T-cell (primary cell): ENCODE data around the gene DNAJC18. TPM values are rescaled to one million over a fixed set of nuclear protein-coding genes. Genes with fewer than 3 reads are reported as not detected.
"Not testable (repeated sequence)": the region's sequence is repeated elsewhere in the genome, so short reads cannot be mapped to it uniquely, and the experiment has no call there.

ENCODE experiments used
- ATAC-seq, 4 experiments: fragments of 200-7000 bp in 3 of 4; fragments of 150-1000 bp in 1 of 4; cut with Tn5 transposase; replicated peaks in 1 of 4; 1 replicate in 3 of 4; 2 replicates in 1 of 4; pipeline ENCODE4 v1.10.0; 2021; ENCODE audit warnings: moderate library complexity in 3 of 4, mild to moderate bottlenecking in 2 of 4, moderate number of reproducible peaks in 1 of 4
- CTCF ChIA-PET, 2 donors: fragments of 300-600 bp; sonication (Branson Sonifier 250); formaldehyde crosslinking; loops; one replicate each; lab custom pipeline; 2022; ENCODE audit warnings: antibody characterized with exemption in 2 of 2; lab: Charles Lee
- POLR2A ChIA-PET, 2 donors: fragments of 300-600 bp; sonication (Branson Sonifier 250); formaldehyde crosslinking; loops; one replicate each; lab custom pipeline; 2022; ENCODE audit warnings: antibody characterized with exemption in 2 of 2; lab: Charles Lee
- DNase-seq, 35 experiments: peaks; one replicate each; pipeline versions ENCODE4 v3.0.0 to v3.0.0-alpha.2; 2013 to 2023
- H3K27ac ChIP-seq: one replicate; pipeline ENCODE4 v1.5.1; 2013; ENCODE audit warnings: low read length
- H3K27me3 ChIP-seq, 2 experiments: replicated peaks in 1 of 2; 1 replicate in 1 of 2; 2 replicates in 1 of 2; pipeline versions ENCODE4 v1.6.1 to v1.7.0; 2013; ENCODE audit warnings: low read length in 1 of 2, mixed read lengths in 1 of 2; ENCODE audit not compliant: control insufficient read depth in 2 of 2, insufficient read depth in 2 of 2; ENCODE audit errors: extremely low read depth in 1 of 2
- H3K36me3 ChIP-seq, 2 donors: 1 replicate in 1 of 2; 2 replicates in 1 of 2; pipeline versions ENCODE4 v1.6.1 to v1.7.0; 2013; ENCODE audit warnings: low read length in 1 of 2; ENCODE audit not compliant: control insufficient read depth in 2 of 2, insufficient read depth in 1 of 2; ENCODE audit errors: extremely low read depth in 1 of 2
- H3K4me1 ChIP-seq, 2 experiments: 1 replicate in 1 of 2; 2 replicates in 1 of 2; pipeline versions ENCODE4 v1.6.1 to v1.7.0; 2013; ENCODE audit warnings: low read length in 2 of 2, mixed read lengths in 1 of 2; ENCODE audit not compliant: insufficient read depth in 2 of 2, control insufficient read depth in 1 of 2; ENCODE audit errors: extremely low read depth in 1 of 2
- H3K4me3 ChIP-seq, 2 donors: 1 replicate in 1 of 2; 2 replicates in 1 of 2; pipeline versions ENCODE4 v1.5.1 to v1.7.0; 2013; ENCODE audit warnings: mild to moderate bottlenecking in 2 of 2, low read length in 1 of 2, moderate library complexity in 1 of 2; ENCODE audit not compliant: control insufficient read depth in 1 of 2; ENCODE audit errors: extremely low read depth in 1 of 2
- H3K9me3 ChIP-seq: 2 replicates; pipeline ENCODE4 v1.7.0; 2013
- H3K27ac Mint-ChIP-seq, 2 donors: one replicate each; pipeline ENCODE4 v1.8.0; 2020 to 2021; ENCODE audit warnings: mild to moderate bottlenecking in 2 of 2, mixed read lengths in 2 of 2
- H3K27me3 Mint-ChIP-seq, 2 donors: one replicate each; pipeline ENCODE4 v1.8.0; 2021 to 2022; ENCODE audit warnings: mixed read lengths in 2 of 2
- H3K36me3 Mint-ChIP-seq: one replicate; pipeline ENCODE4 v1.8.0; 2021; ENCODE audit warnings: mixed read lengths
- H3K4me1 Mint-ChIP-seq, 3 donors: one replicate each; pipeline ENCODE4 v1.8.0; 2020 to 2022; ENCODE audit warnings: mixed read lengths in 3 of 3, mild to moderate bottlenecking in 1 of 3
- H3K4me3 Mint-ChIP-seq, 3 donors: one replicate each; pipeline ENCODE4 v1.8.0; 2020 to 2022; ENCODE audit warnings: mild to moderate bottlenecking in 3 of 3, mixed read lengths in 3 of 3, moderate library complexity in 3 of 3
- H3K9me3 Mint-ChIP-seq, 3 donors: one replicate each; pipeline ENCODE4 v1.8.0; 2020 to 2022; ENCODE audit warnings: mixed read lengths in 3 of 3
- WGBS: methylation state at CpG from one replicate; pipeline ENCODE4 v1.1.5; 2013; ENCODE audit warnings: missing lambda C conversion rate; ENCODE audit not compliant: insufficient coverage; 5-methylcytosine and 5-hydroxymethylcytosine counted together
- total RNA-seq, 35 experiments: library from RNA in 6 of 35; stranded (reverse) in 6 of 35; fragments of 120-200 nt in 1 of 35; gene quantifications; one replicate each; pipeline versions ENCODE4 v1.2.1 to v1.2.4 and lab custom pipeline; 2013 to 2026

Gene DNAJC18
- total RNA-seq, 5 donors from 2014 or later (not counting 1 experiment from before 2014, with no cell fraction given): 4.7 to 7.2 (median 6.4) TPM

- Mint-ChIP-seq H3K4me3 (no peak overlapping the region), H3K4me1 (peaks cover 19 to 33% (median 22%) of the 10 kb centered on the region in 3 donors), H3K36me3 (peaks cover 10% of the 10 kb centered on the region), H3K9me3 (no peaks in the 10 kb centered on the region), H3K27ac (no peak overlapping the region), H3K27me3 (no peaks in the 10 kb centered on the region)
- DNase-seq (no peak), ATAC-seq (no peak)
- ChIA-PET CTCF (no interaction called here), POLR2A (no interaction called here)
- WGBS: 98% methylated on average over 6 of the region's 6 CpGs
- H3K4me1 ChIP-seq: peaks cover 10 to 14% of the 10 kb centered on the region in 2 experiments
- no peak overlapping the region for H3K27ac ChIP-seq
- no peaks in the 10 kb centered on the region for H3K9me3 ChIP-seq
- no peak overlapping the region for H3K4me3 ChIP-seq
- H3K36me3 ChIP-seq: peaks cover 0 to under 1% of the 10 kb centered on the region in 2 donors
- no peaks in the 10 kb centered on the region for H3K27me3 ChIP-seq
Observed at GRCh38 chr5:139413153-139413552, 26.2 kb downstream of the DNAJC18 start.

GRCh38 chr5:139410993-139411828 is 28.1 kb downstream of the DNAJC18 start:
- H3K4me1 Mint-ChIP-seq: peaks cover 22 to 39% (median 27%) of the 10 kb centered on the region in 3 donors

DNA sequence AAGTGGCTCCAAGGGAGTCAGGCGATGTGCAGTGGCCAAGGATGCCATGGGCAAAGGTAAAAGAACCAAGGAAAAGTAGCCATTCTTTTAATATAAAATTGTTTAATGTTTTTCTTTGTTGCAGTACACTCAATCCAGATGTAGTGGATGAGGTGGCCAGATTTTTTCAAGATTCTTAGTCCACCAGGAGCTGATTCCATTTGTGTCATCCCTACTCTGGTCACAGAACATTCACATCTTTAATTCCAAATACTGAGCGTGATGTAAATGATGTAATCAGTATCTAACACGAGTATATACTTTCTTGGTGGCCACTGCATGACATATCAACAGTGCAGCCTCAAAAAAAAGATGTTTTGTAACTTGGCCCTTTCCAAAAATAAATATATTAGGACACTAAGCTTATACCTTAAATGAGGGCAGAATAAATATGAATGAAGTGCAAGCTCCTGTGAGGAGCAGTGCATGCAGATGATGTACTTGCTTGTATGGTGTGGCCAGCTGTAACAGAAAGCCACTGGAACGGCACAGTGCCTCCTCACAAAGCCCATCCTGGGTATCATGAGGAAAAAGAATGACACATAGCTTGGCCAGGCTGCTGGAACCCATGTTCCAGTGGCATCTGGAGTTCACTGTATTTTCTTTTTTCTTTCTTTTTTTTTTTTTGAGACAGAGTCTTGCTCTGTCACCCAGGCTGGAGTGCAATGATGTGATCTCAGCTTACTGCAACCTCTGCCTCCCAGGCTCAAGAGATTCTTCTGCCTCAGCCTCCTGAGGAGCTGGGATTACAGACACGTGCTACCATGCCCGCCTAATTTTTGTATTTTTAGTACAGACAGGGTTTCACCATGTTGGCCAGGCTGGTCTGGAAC is 29.0 kb downstream of the DNAJC18 start:
- Histone ChIP-seq H3K27me3 (no peaks in the 10 kb centered on the region), H3K4me3 (no peak overlapping the region), H3K36me3 (no peaks in the 10 kb centered on the region), H3K4me1 (peaks cover 8 to 13% of the 10 kb centered on the region in 2 experiments), H3K27ac (no peak overlapping the region), H3K9me3 (no peaks in the 10 kb centered on the region)
- ChIA-PET POLR2A (interaction anchor here in 1 of 2 donors (0.5 to 0.7 kb wide), 2 partner anchors 9 to 26 kb away, joined by 3 to 12 read pairs; no protein-coding TSS in a partner anchor), CTCF (interaction anchor here (0.5 to 1.6 kb wide), 4 partner anchors 12 to 111 kb away, joined by 3 read pairs; no protein-coding TSS in a partner anchor)
- Mint-ChIP-seq H3K36me3 (peaks cover 4% of the 10 kb centered on the region), H3K9me3 (no peaks in the 10 kb centered on the region), H3K4me3 (no peak overlapping the region), H3K27me3 (no peaks in the 10 kb centered on the region), H3K27ac (no peak overlapping the region), H3K4me1 (peaks cover 17 to 31% (median 24%) of the 10 kb centered on the region in 3 donors)
- 95% methylated on average over 2 of the region's 6 CpGs for WGBS
- DNase-seq (no peak), ATAC-seq (no peak)

More at GRCh38 chr5:139410993-139411828, 28.1 kb downstream of the DNAJC18 start:
- H3K27me3 Mint-ChIP-seq: no peaks in the 10 kb centered on the region
- H3K4me3 Mint-ChIP-seq: no peak overlapping the region
- H3K27ac Mint-ChIP-seq: no peak overlapping the region
- Histone ChIP-seq H3K9me3 (no peaks in the 10 kb centered on the region), H3K4me1 (peaks cover 10 to 20% of the 10 kb centered on the region in 2 experiments), H3K36me3 (no peaks in the 10 kb centered on the region), H3K4me3 (no peak overlapping the region), H3K27ac (no peak overlapping the region), H3K27me3 (no peaks in the 10 kb centered on the region)
- ATAC-seq (no peak), DNase-seq (no peak)
- H3K9me3 Mint-ChIP-seq: no peaks in the 10 kb centered on the region
- CTCF ChIA-PET: interaction anchor here (0.6 to 1.6 kb wide), 3 partner anchors 11 to 148 kb away, joined by 3 to 14 read pairs (median 3); no protein-coding TSS in a partner anchor
- H3K36me3 Mint-ChIP-seq: peaks cover 5% of the 10 kb centered on the region
- 88% methylated on average over 6 of the region's 17 CpGs for WGBS
- POLR2A ChIA-PET: interaction anchor here in 1 of 2 donors (0.5 to 0.7 kb wide), 4 partner anchors 8 to 169 kb away, joined by 3 to 12 read pairs (median 8); no protein-coding TSS in a partner anchor

- H3K9me3 ChIP-seq, ATAC-seq, H3K9me3 Mint-ChIP-seq, H3K36me3 ChIP-seq, DNase-seq, POLR2A ChIA-PET, H3K4me3 Mint-ChIP-seq, H3K27ac ChIP-seq, H3K27me3 Mint-ChIP-seq, H3K27ac Mint-ChIP-seq, H3K4me3 ChIP-seq, H3K27me3 ChIP-seq, H3K36me3 Mint-ChIP-seq: not testable (repeated sequence)
- no CpG with 5 or more reads among the region's 5 CpGs for WGBS
- peaks cover 16 to 26% (median 19%) of the 10 kb centered on the region in 3 donors for H3K4me1 Mint-ChIP-seq
- CTCF ChIA-PET: interaction anchor here in 1 of 2 donors (0.7 kb wide), 1 partner anchor 13 kb away, joined by 3 read pairs; no protein-coding TSS in a partner anchor
- H3K4me1 ChIP-seq: peaks cover 9 to 11% of the 10 kb centered on the region in 2 experiments
Observed at GRCh38 chr5:139409116-139409515, 30.2 kb downstream of the DNAJC18 start.

- no peaks in the 10 kb centered on the region for H3K27me3 ChIP-seq
- no peak overlapping the region for H3K27ac ChIP-seq
- no peak for DNase-seq
- H3K4me3 ChIP-seq: no peak overlapping the region
- CTCF ChIA-PET: interaction anchor here in 1 of 2 donors (0.6 kb wide), 1 partner anchor 39 kb away, joined by 4 read pairs; no protein-coding TSS in a partner anchor
- WGBS: no CpG with 5 or more reads among the region's 7 CpGs
- ATAC-seq: no peak
- Mint-ChIP-seq H3K27me3 (no peaks in the 10 kb centered on the region), H3K4me1 (peaks cover 20 to 28% (median 24%) of the 10 kb centered on the region in 3 donors), H3K4me3 (no peak overlapping the region), H3K27ac (no peak overlapping the region), H3K9me3 (no peaks in the 10 kb centered on the region), H3K36me3 (no peaks in the 10 kb centered on the region)
- H3K36me3 ChIP-seq: no peaks in the 10 kb centered on the region
- POLR2A ChIA-PET: no interaction called here
- peaks cover 14 to 15% of the 10 kb centered on the region in 2 experiments for H3K4me1 ChIP-seq
- no peaks in the 10 kb centered on the region for H3K9me3 ChIP-seq
Observed at GRCh38 chr5:139408191-139408590, 31.1 kb downstream of the DNAJC18 start.

GRCh38 chr5:139407517-139407916 is 31.8 kb downstream of the DNAJC18 start:
- Mint-ChIP-seq H3K36me3 (no peaks in the 10 kb centered on the region), H3K27ac (peak overlapping the region in 1 of 2 donors; percentile 2), H3K4me3 (no peak overlapping the region), H3K27me3 (no peaks in the 10 kb centered on the region), H3K4me1 (peaks cover 26 to 34% (median 30%) of the 10 kb centered on the region in 3 donors), H3K9me3 (no peaks in the 10 kb centered on the region)
- Histone ChIP-seq H3K9me3 (no peaks in the 10 kb centered on the region), H3K36me3 (no peaks in the 10 kb centered on the region), H3K4me1 (peaks cover 17 to 22% of the 10 kb centered on the region in 2 experiments), H3K27me3 (no peaks in the 10 kb centered on the region), H3K4me3 (no peak overlapping the region), H3K27ac (no peak overlapping the region)
- CTCF ChIA-PET: interaction anchor here (0.6 to 1.3 kb wide), 2 partner anchors 13 to 133 kb away, joined by 3 read pairs; no protein-coding TSS in a partner anchor
- POLR2A ChIA-PET: no interaction called here
- ATAC-seq: no peak
- DNase-seq: no peak
